CD4-positive, alpha-beta T cell (primary cell): ENCODE measurements around the gene ITGAX. TPM values are rescaled to one million over a fixed set of nuclear protein-coding genes. Genes with fewer than 3 reads are reported as not detected.
"Not testable (repeated sequence)": the region's sequence is repeated elsewhere in the genome, so short reads cannot be mapped to it uniquely, and the experiment has no call there.

Source experiments
- ATAC-seq: fragments of 200-7000 bp; cut with Tn5 transposase; one replicate; pipeline ENCODE4 v1.10.0; 2022; ENCODE audit warnings: mild to moderate bottlenecking; ENCODE audit not compliant: poor library complexity
- CTCF ChIA-PET: fragments of 350-600 bp; sonication (Branson Sonifier 250); formaldehyde crosslinking; loops from one replicate; lab custom pipeline; 2021; ENCODE audit warnings: antibody characterized with exemption, inconsistent platforms; lab: Charles Lee
- POLR2A ChIA-PET: fragments of 350-600 bp; sonication (Branson Sonifier 250); formaldehyde crosslinking; loops from one replicate; lab custom pipeline; 2021; ENCODE audit warnings: antibody characterized with exemption, inconsistent platforms; lab: Charles Lee
- DNase-seq, 14 experiments: peaks; one replicate each; pipeline ENCODE4 v3.0.0-alpha.2; 2013 to 2020; ENCODE audit warnings: mixed read lengths in 2 of 14
- H3K27ac ChIP-seq, 2 donors: one replicate each; pipeline versions ENCODE4 v1.5.1 to v1.7.0; 2013; ENCODE audit warnings: low read length in 2 of 2, low read depth in 1 of 2, mild to moderate bottlenecking in 1 of 2
- H3K27me3 ChIP-seq, 2 experiments: 1 replicate in 1 of 2; 2 replicates in 1 of 2; pipeline versions ENCODE4 v1.6.1 to v1.7.0; 2013; ENCODE audit warnings: low read length in 2 of 2, control low read depth in 1 of 2, mild to moderate bottlenecking in 1 of 2, moderate library complexity in 1 of 2; ENCODE audit not compliant: insufficient read depth in 2 of 2, control insufficient read depth in 1 of 2
- H3K36me3 ChIP-seq: one replicate; pipeline ENCODE4 v1.6.1; 2013; ENCODE audit warnings: low read length, control low read depth; ENCODE audit not compliant: insufficient read depth
- H3K4me1 ChIP-seq: one replicate; pipeline ENCODE4 v1.6.1; 2013; ENCODE audit warnings: low read length, control low read depth; ENCODE audit not compliant: insufficient read depth
- H3K4me3 ChIP-seq: one replicate; pipeline ENCODE4 v1.5.1; 2013; ENCODE audit warnings: mild to moderate bottlenecking, low read length, moderate library complexity
- H3K9me3 ChIP-seq, 2 experiments: 1 replicate in 1 of 2; 2 replicates in 1 of 2; pipeline versions ENCODE4 v1.6.1 to v1.7.0; 2013; ENCODE audit warnings: low read length in 2 of 2, mild to moderate bottlenecking in 2 of 2, control low read depth in 1 of 2, moderate library complexity in 1 of 2; ENCODE audit not compliant: control insufficient read depth in 1 of 2, insufficient read depth in 1 of 2
- H3K27ac Mint-ChIP-seq: one replicate; pipeline ENCODE4 v1.8.0; 2020; ENCODE audit warnings: mixed read lengths
- H3K27me3 Mint-ChIP-seq: one replicate; pipeline ENCODE4 v1.8.0; 2021; ENCODE audit warnings: mixed read lengths
- H3K36me3 Mint-ChIP-seq: one replicate; pipeline ENCODE4 v1.8.0; 2021; ENCODE audit warnings: low read depth, mixed read lengths
- H3K4me1 Mint-ChIP-seq: one replicate; pipeline ENCODE4 v1.8.0; 2021; ENCODE audit warnings: low read depth, mixed read lengths
- H3K4me3 Mint-ChIP-seq: one replicate; pipeline ENCODE4 v1.8.0; 2020; ENCODE audit warnings: mild to moderate bottlenecking, mixed read lengths
- H3K9me3 Mint-ChIP-seq: one replicate; pipeline ENCODE4 v1.8.0; 2020; ENCODE audit warnings: mixed read lengths
- CTCF ChIP-seq: fragments of 200-600 bp; IDR thresholded peaks from one replicate; pipeline ENCODE4 v1.8.0; 2022; ENCODE audit warnings: antibody characterized with exemption, mild to moderate bottlenecking
- intact Hi-C, 2 experiments: fragments of 100-400 bp; cut with DNase I in 1 of 2; cut with micrococcal nuclease in 1 of 2; formaldehyde crosslinking; loops; one replicate each; pipeline versions ENCODE4 v1.15.1 to v1.9.0; 2023 to 2025; cut with DNase I, micrococcal nuclease
- total RNA-seq, 174 experiments: library from RNA in 2 of 174; stranded (reverse) in 2 of 174; gene quantifications; one replicate each; pipeline ENCODE4 v1.2.3 and lab custom pipeline; 2021 to 2026

ITGAX gene
- total RNA-seq, 2 experiments from 2014 or later: 5.5 to 6.0 TPM

DNA sequence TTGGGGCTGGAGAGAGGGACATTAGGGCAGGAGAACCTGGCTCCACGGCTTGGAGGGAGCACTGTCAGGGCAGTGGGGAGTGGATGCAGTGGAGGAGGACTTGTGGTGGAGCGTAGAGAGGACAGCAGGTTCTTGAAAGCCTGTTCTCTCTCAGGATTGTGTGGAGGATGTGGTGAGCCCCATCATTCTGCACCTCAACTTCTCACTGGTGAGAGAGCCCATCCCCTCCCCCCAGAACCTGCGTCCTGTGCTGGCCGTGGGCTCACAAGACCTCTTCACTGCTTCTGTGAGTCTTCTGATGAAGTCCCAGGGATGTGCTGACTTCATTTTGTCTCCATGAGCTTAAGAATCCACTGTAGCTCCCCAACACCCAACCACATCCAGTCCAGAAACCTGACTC lies 59.7 kb downstream of the ITGAX start:
- no peak for ATAC-seq
- Mint-ChIP-seq H3K36me3 (no peaks in the 10 kb centered on the region), H3K27me3 (peaks cover 6% of the 10 kb centered on the region), H3K4me1 (no peaks in the 10 kb centered on the region), H3K4me3 (no peak overlapping the region), H3K9me3 (no peaks in the 10 kb centered on the region), H3K27ac (no peak overlapping the region)
- peaks cover 8% of the 10 kb centered on the region for H3K4me1 ChIP-seq
- no peak for TF ChIP-seq CTCF
- ChIA-PET POLR2A (no interaction called here), CTCF (no interaction called here)
- DNase-seq: peak in 1 of 14 experiments; percentile 69
- no peaks in the 10 kb centered on the region for H3K27me3 ChIP-seq
- H3K27ac ChIP-seq: no peak overlapping the region
- intact Hi-C loops: no loop called here
- peaks cover 0 to 10% of the 10 kb centered on the region in 2 experiments for H3K9me3 ChIP-seq
- no peak overlapping the region for H3K4me3 ChIP-seq
- H3K36me3 ChIP-seq: no peaks in the 10 kb centered on the region

GRCh38 chr16:31416371-31416770 lies 61.4 kb downstream of the ITGAX start:
- Mint-ChIP-seq H3K9me3 (no peaks in the 10 kb centered on the region), H3K27ac (no peak overlapping the region), H3K36me3 (no peaks in the 10 kb centered on the region), H3K4me1 (no peaks in the 10 kb centered on the region), H3K27me3 (peaks cover 10% of the 10 kb centered on the region), H3K4me3 (no peak overlapping the region)
- H3K4me1 ChIP-seq: peaks cover 11% of the 10 kb centered on the region
- ATAC-seq: no peak
- TF ChIP-seq CTCF: no peak
- H3K27ac ChIP-seq: no peak overlapping the region
- CTCF ChIA-PET: no interaction called here
- no peaks in the 10 kb centered on the region for H3K27me3 ChIP-seq
- intact Hi-C loops: no loop called here
- POLR2A ChIA-PET: no interaction called here
- peaks cover 0 to 10% of the 10 kb centered on the region in 2 experiments for H3K9me3 ChIP-seq
- DNase-seq: no peak
- H3K36me3 ChIP-seq: no peaks in the 10 kb centered on the region
- no peak overlapping the region for H3K4me3 ChIP-seq

DNA sequence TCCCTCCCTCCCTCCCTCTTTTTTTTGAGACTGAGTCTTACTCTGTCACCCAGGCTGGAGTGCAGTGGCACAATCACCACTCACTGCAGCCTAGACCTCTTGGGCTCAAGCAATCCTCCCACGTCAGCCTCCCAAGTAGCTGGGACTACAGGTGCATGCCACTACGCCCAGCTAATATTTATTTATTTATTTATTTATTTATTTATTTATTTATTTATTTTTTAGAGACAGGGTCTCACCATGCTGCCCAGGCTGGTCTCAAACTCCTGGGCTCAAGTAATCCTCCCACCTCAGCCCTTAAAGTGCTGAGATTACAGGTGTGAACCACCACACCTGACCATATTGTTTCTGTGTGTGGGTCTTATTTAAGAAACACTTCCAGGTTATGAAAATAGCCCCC lies 62.1 kb downstream of the ITGAX start:
- peaks cover 11% of the 10 kb centered on the region for H3K4me1 ChIP-seq
- DNase-seq, H3K36me3 Mint-ChIP-seq, H3K36me3 ChIP-seq, ATAC-seq, H3K4me1 Mint-ChIP-seq, CTCF ChIA-PET, H3K9me3 Mint-ChIP-seq, H3K27me3 ChIP-seq, H3K4me3 ChIP-seq, H3K4me3 Mint-ChIP-seq, H3K27ac ChIP-seq, POLR2A ChIA-PET, intact Hi-C loops, H3K27ac Mint-ChIP-seq: not testable (repeated sequence)
- peaks cover 10% of the 10 kb centered on the region for H3K27me3 Mint-ChIP-seq
- H3K9me3 ChIP-seq: peaks cover 0 to 10% of the 10 kb centered on the region in 2 experiments

DNA sequence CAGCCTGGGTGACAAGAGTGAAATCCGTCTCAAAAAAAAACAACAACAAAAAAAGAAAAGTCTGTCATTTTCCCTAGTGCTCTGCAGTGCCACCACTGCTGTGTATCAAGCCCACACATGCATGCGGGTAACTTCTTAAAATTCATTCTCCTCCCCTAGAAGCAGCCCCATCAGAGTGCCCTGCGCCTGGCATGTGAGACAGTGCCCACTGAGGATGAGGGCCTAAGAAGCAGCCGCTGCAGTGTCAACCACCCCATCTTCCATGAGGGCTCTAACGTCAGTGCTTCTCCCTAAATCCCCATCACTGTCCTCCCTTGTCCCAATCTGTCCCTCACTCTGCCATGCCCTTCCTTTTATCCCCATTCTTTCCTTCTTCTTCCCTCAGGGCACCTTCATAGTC lies 62.9 kb downstream of the ITGAX start:
- ChIA-PET CTCF (no interaction called here), POLR2A (no interaction called here)
- H3K27me3 ChIP-seq: no peaks in the 10 kb centered on the region
- H3K36me3 Mint-ChIP-seq: no peaks in the 10 kb centered on the region
- peaks cover 0 to 10% of the 10 kb centered on the region in 2 experiments for H3K9me3 ChIP-seq
- intact Hi-C loops: no loop called here
- H3K9me3 Mint-ChIP-seq: no peaks in the 10 kb centered on the region
- H3K27me3 Mint-ChIP-seq: peaks cover 16% of the 10 kb centered on the region
- H3K27ac ChIP-seq: no peak overlapping the region
- H3K4me1 Mint-ChIP-seq: no peaks in the 10 kb centered on the region
- H3K4me3 Mint-ChIP-seq: no peak overlapping the region
- peaks cover 15% of the 10 kb centered on the region for H3K4me1 ChIP-seq
- no peaks in the 10 kb centered on the region for H3K36me3 ChIP-seq
- H3K27ac Mint-ChIP-seq: no peak overlapping the region
- no peak for DNase-seq
- no peak for TF ChIP-seq CTCF
- no peak overlapping the region for H3K4me3 ChIP-seq
- no peak for ATAC-seq
